HG03565 (cell line): Measurements from ENCODE around the gene NPBWR2.
"Not testable (repeated sequence)": the region's sequence is repeated elsewhere in the genome, so short reads cannot be mapped to it uniquely, and the experiment has no call there.

Source experiments
- ATAC-seq: cut with Tn5 transposase; IDR thresholded peaks from one replicate; pipeline ENCODE4 v1.9.1; 2021; ENCODE audit warnings: mild to moderate bottlenecking, moderate library complexity; ENCODE audit not compliant: unreplicated experiment

Gene NPBWR2

DNA sequence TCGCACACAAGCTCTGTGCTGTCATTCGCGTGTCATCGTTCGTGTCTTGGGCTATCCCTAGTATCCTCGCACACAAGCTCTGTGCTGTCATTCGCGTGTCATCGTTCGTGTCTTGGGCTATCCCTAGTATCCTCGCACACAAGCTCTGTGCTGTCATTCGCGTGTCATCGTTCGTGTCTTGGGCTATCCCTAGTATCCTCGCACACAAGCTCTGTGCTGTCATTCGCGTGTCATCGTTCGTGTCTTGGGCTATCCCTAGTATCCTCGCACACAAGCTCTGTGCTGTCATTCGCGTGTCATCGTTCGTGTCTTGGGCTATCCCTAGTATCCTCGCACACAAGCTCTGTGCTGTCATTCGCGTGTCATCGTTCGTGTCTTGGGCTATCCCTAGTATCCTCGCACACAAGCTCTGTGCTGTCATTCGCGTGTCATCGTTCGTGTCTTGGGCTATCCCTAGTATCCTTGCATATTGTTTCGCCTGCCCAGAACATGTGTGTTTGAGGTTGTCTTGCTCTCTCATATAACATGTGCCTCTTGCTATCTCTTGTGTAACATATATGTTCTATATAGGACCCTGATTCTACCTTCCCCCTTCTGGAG is 20.0 kb downstream of the NPBWR2 start:
- not testable (repeated sequence) for ATAC-seq

- no peak for ATAC-seq
Measured at GRCh38 chr20:64086801-64087200, 20.6 kb downstream of the NPBWR2 start.

GRCh38 chr20:64084685-64085152 is 22.6 kb downstream of the NPBWR2 start:
- ATAC-seq, result no peak

DNA sequence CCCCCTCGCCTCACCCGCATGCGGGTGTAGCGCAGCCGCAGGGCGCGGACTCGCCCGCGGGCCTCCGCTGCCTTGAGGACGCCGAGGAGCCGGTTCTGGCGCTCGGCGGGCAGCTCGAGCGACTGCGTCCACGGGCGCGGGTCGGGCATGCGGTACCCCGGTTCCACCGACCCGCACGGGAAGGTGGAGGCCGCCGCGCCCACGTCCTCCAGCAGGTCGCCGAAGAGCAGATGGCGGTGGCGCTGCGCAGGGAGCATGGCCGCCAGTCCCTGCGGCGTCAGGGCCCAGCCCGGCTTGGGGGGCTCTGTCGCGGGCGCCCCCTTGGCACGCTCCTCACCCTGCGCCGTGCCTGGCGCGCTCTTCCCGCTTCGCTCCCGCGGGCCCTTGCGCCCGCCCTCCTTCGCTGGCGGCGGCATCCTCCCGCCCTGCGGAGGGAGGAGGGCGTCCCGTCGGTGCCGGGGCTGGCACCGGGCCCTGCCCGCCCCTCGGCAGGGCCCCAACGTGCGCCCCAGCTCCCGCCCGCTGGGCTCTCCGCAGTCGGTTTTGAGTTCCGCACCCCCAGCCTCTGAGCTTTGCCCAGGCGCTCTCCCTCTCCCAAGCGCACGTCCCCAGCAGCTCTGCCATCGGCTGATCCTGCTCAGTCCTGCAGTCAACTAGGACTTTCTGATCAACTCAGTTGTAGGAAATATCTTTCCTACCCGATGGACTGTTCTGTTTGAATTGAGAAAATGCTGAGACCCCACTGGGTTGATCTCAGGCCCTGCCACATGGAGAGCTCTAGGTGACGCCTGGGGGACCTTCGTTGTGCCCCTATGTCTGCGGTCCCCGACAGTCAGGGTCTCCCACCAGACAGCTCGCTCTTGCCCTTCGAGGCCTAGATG is 23.3 kb downstream of the NPBWR2 start, which contains the start of gene LKAAEAR1:
TSS of gene LKAAEAR1 (minus strand) at position 595 of the 881 bp plus-strand sequence. CDS start at position 416, 179 bp downstream.
- no peak for ATAC-seq

DNA sequence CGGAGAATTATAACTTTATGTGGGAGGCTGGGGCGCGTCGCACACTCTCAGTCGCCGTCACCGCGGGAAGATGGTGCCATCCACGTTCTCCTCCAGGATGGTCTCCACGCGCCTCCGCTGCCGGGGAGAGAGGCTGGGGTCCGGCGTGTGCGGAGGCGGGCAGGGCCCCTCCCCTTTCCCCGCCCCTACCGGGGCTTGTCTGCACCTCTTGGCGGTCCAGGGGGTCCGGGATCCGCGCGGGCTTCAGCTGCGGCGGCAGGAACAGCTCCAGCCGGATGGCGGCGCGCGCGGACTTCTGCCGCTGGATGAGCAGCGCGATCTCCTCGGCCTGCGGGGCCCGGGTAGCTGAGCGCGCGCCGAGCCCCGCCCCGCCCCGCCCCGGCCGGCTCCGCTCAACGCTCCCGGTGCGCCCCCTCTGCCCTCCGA is 24.0 kb downstream of the NPBWR2 start:
- ATAC-seq, result no peak

GRCh38 chr20:64082820-64083377 is 24.5 kb downstream of the NPBWR2 start:
- ATAC-seq, result no peak

GRCh38 chr20:64082126-64082731 is 25.1 kb downstream of the NPBWR2 start:
- ATAC-seq, result no peak

- no peak for ATAC-seq
Measured at GRCh38 chr20:64081624-64081964, 25.8 kb downstream of the NPBWR2 start.

- no peak for ATAC-seq
Measured at GRCh38 chr20:64080813-64081623, 26.3 kb downstream of the NPBWR2 start.

DNA sequence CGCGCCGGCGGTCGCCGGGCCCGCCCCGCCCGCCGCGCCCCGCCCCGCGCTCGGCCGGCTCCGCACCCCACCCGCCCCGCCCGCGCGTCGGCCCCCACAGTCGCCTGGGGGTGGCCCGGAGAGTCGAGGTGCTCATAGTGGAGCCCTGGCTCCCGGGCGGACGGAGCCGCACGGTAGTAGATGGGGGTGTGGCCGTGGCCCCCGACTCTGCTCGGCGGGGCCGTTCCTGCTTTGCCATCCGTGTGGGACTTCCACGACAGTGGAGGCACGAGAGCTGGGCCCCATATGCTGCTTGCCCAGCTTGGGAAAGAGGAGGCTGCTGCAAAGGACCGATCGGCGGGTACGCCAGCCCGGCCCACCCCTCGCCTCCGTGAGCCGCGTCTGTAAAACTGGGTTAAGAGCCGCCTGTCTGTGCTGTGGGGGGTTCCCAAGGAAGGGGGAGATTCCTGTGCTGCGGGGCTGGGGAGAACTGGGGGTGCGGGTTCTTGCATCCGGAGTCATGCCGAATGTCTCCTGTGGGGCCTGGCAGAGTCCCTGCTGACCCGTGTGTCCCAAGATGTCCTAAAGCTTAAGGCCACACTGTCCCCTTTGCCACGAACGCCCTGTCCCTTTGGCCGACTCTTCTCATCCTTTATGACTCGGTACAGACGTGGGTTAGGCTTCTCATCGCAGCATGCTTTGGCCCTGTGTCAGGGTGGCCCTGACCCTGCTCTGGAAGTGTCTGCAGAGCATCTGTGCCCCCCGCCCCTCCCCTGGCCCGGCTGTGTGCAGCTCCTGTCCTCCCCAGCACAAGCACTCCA is 27.2 kb downstream of the NPBWR2 start, which contains the start of gene OPRL1:
TSS of gene OPRL1 (plus strand) at position 70 of the 800 bp plus-strand sequence. CDS start 12,639 bp downstream, outside the sequence.
- no peak for ATAC-seq

DNA sequence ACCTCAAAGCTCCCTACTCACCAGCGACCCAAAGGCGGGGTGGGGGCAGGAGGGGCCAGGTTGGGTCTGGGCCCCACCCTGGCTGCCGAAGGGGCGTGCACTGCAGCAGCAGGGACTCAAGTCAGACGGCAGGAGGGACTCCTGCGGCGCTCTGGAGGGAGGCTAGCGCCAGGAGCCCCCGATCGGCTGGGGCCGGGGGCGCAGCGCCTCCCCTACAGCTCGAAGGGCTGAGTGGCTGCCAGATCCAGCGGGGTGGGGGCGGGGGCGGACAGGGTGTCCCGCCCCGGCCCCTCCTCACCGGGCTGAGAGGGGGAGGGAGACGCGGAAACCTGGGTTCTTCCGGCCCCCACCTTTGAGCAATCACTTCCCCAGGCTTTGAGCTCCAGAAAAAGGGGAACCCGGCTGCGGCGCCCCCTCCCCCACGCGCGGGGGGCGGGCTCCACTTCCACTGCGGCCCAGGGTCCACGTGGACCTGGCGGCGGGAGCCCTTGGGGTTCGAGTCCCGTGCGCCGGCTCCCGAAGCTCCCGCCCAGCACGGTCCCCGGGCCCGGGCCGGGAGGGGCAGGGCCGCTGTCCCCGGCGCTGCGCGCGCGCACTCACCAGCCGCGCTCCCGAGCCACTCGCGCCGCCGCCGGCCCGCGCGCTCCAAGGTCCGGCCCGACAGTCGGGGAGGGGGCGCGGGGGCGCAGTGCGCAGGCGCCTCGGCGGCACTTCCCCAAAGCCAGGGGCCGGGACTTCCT is 27.9 kb downstream of the NPBWR2 start, which contains the start of gene RGS19:
TSS of gene RGS19 (minus strand) at position 246 of the 740 bp plus-strand sequence. CDS start 2,632 bp downstream, outside the sequence.
- ATAC-seq, result peak; percentile 35

DNA sequence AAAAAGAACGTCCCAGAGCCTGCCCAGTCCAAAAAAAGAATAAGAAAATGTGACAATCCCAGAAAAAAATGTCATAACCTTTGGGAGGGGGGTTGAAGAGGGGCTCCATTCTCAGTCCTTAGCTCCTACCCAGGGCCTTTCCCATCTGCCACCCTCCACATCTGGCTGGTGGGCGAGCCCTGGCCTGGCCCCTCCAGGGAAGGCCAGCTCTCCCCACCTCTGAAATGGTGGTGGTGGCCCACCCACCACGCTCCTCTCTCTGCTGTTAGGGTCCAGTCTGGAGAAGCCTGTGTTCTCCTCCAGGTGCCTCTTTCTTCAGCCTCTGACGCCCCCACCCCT is 28.5 kb downstream of the NPBWR2 start:
- no peak for ATAC-seq

DNA sequence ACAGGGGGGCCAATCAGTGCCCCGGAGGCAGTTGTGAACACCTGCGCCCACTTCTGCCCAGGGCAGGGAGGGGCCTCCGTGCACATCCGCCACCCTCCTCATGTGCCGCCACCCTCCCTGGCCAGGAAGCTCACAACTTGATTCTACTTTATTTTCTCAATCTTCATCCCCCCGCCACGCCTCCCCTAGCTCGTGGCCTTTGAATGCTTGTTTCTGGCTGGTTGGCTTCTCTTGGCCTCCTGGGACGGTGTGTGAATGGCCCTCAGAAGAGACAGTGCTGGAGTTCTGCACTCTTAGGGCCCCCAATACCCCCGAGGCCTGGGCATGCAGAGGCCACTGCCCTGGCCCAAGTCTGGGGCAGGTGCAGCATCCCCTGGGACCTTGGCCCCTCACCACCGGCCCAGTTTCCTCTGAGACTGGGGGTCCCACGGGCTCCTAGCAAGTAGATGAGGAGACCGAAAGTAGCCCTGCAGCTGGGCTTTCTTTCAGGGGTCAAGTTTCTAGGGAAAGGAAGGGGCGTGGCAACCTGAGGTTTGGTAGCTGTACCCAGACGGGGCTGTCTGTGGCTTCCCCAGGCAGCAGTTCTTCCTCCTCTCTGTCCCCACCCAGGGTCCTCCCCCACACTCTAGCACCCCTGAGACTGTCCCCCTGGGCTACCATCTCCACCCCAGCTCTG is 29.4 kb downstream of the NPBWR2 start:
- no peak for ATAC-seq

- no peak for ATAC-seq
Measured at GRCh38 chr20:64077541-64077875, 29.9 kb downstream of the NPBWR2 start.

GRCh38 chr20:64077094-64077493 is 30.3 kb downstream of the NPBWR2 start:
- no peak for ATAC-seq

- ATAC-seq, result no peak
Measured at GRCh38 chr20:64076061-64076997, 31.0 kb downstream of the NPBWR2 start.

- ATAC-seq, result no peak
Measured at GRCh38 chr20:64075556-64075955, 31.8 kb downstream of the NPBWR2 start.
